OCI-LY7 (cell line): ENCODE results near the gene GFER. TPM values are rescaled to one million over a fixed set of nuclear protein-coding genes. Genes with fewer than 3 reads are reported as not detected.
"Not testable (repeated sequence)": the region's sequence is repeated elsewhere in the genome, so short reads cannot be mapped to it uniquely, and the experiment has no call there.

Source experiments
- BruUV-seq: library from RNA; stranded (reverse); fragments of 400-500 nt; replicated peaks from 2 replicates; lab custom pipeline; 2021; lab: Mats Ljungman, UMichigan
- CTCF ChIA-PET: fragments of 300-600 bp; sonication (Branson Sonifier 250); formaldehyde crosslinking; loops from one replicate; lab custom pipeline; 2022; ENCODE audit warnings: antibody characterized with exemption; ENCODE audit not compliant: unreplicated experiment; lab: Charles Lee
- POLR2A ChIA-PET: fragments of 300-600 bp; sonication (Branson Sonifier 250); formaldehyde crosslinking; loops from one replicate; lab custom pipeline; 2022; ENCODE audit warnings: antibody characterized with exemption; lab: Charles Lee
- DNase-seq: peaks from one replicate; pipeline ENCODE4 v3.0.0-alpha.2; 2015; ENCODE audit warnings: low spot score
- H2AFZ ChIP-seq: fragments of 200-600 bp; sonication (generic), shearing (Covaris generic); 2 replicates; pipeline ENCODE4 v1.6.1; 2014; ENCODE audit warnings: mild to moderate bottlenecking, antibody characterized with exemption, low read length, moderate library complexity
- H3K27ac ChIP-seq: fragments of 200-600 bp; sonication (generic); 2 replicates; pipeline ENCODE4 v1.5.1; 2014; ENCODE audit warnings: mixed run types, low read depth, mild to moderate bottlenecking, moderate library complexity, low read length, inconsistent platforms; ENCODE audit not compliant: poor library complexity, severe bottlenecking
- H3K36me3 ChIP-seq: fragments of 200-600 bp; sonication (generic); 2 replicates; pipeline ENCODE4 v1.6.1; 2014; ENCODE audit warnings: mild to moderate bottlenecking, antibody characterized with exemption, low read length, moderate library complexity, mixed read lengths; ENCODE audit not compliant: insufficient read depth
- H3K4me1 ChIP-seq: fragments of 200-600 bp; sonication (generic); 2 replicates; pipeline ENCODE4 v1.5.1; 2014; ENCODE audit warnings: mild to moderate bottlenecking, low read length; ENCODE audit not compliant: insufficient read depth, poor library complexity, severe bottlenecking
- H3K4me2 ChIP-seq: fragments of 200-600 bp; sonication (generic); 2 replicates; pipeline ENCODE4 v1.6.1; 2014; ENCODE audit warnings: mild to moderate bottlenecking, low read length
- H3K4me3 ChIP-seq: fragments of 200-600 bp; sonication (generic); 2 replicates; pipeline ENCODE4 v1.5.1; 2014; ENCODE audit warnings: mild to moderate bottlenecking, low read depth, low read length; ENCODE audit not compliant: poor library complexity, severe bottlenecking
- H3K79me2 ChIP-seq: fragments of 200-600 bp; sonication (generic); 2 replicates; pipeline ENCODE4 v1.6.1; 2016; ENCODE audit warnings: low read depth, mild to moderate bottlenecking, low read length, moderate library complexity, mixed read lengths; ENCODE audit not compliant: insufficient read depth
- H3K9me2 ChIP-seq: fragments of 200-600 bp; sonication (generic); 2 replicates; pipeline ENCODE4 v1.6.1; 2016; ENCODE audit warnings: mild to moderate bottlenecking, low read length, mixed read lengths; ENCODE audit not compliant: insufficient read depth
- H3K9me3 ChIP-seq: fragments of 200-600 bp; sonication (generic); 2 replicates; pipeline ENCODE4 v1.6.1; 2014; ENCODE audit warnings: mild to moderate bottlenecking, mixed run types, low read length, mixed read lengths
- H4K20me1 ChIP-seq: fragments of 200-600 bp; sonication (generic); 2 replicates; pipeline ENCODE4 v1.6.1; 2014; ENCODE audit warnings: mild to moderate bottlenecking, antibody characterized with exemption, low read length, moderate library complexity, mixed read lengths; ENCODE audit not compliant: insufficient read depth
- CTCF ChIP-seq: fragments of 200-600 bp; sonication (generic); conservative IDR thresholded peaks from 2 replicates; pipeline ENCODE4 v1.5.1; 2014; ENCODE audit warnings: mild to moderate bottlenecking, antibody characterized with exemption, low read length, moderate library complexity, mixed read lengths
- EZH2phosphoT487 ChIP-seq: fragments of 200-600 bp; sonication (generic); IDR thresholded peaks from 2 replicates; pipeline ENCODE4 v1.6.1; 2018; ENCODE audit warnings: low read depth, borderline replicate concordance, mild to moderate bottlenecking, mixed run types, antibody characterized with exemption, low read length, moderate library complexity, mixed read lengths
- intact Hi-C: fragments of 100-400 bp; cut with micrococcal nuclease; formaldehyde crosslinking; loops from one replicate; pipeline ENCODE4 v1.10.0; 2022; ENCODE audit not compliant: unreplicated experiment
- total RNA-seq, 2 experiments: library from RNA; depleted of rRNA in 1 of 2; stranded (reverse); fragments of >200 nt in 1 of 2; shearing (Covaris generic) in 1 of 2; gene quantifications; 2 replicates each; pipeline ENCODE4 v1.2.3, GENCODE V29; 2014 to 2022

The GFER gene
- total RNA-seq, 2 experiments from 2014 or later, result 32.3 to 40.2 TPM

GRCh38 chr16:1950047-1950446 lies 33.9 kb upstream of the GFER start:
- no peak for DNase-seq
- no peak overlapping the region for H3K27ac ChIP-seq
- no peak overlapping the region for H3K4me3 ChIP-seq
- ChIA-PET POLR2A (no interaction called here), CTCF (no interaction called here)
- no peaks in the 10 kb centered on the region for H4K20me1 ChIP-seq
- no peak overlapping the region for H2AFZ ChIP-seq
- no peaks in the 10 kb centered on the region for H3K9me3 ChIP-seq
- H3K4me1 ChIP-seq, result no peaks in the 10 kb centered on the region
- H3K36me3 ChIP-seq, result no peaks in the 10 kb centered on the region
- no peak overlapping the region for H3K4me2 ChIP-seq
- no TSS peak for BruUV-seq
- intact Hi-C loops, result no loop called here
- TF ChIP-seq EZH2phosphoT487 (no peak), CTCF (no peak)
- H3K79me2 ChIP-seq, result no peaks in the 10 kb centered on the region
- H3K9me2 ChIP-seq, result no peaks in the 10 kb centered on the region

DNA sequence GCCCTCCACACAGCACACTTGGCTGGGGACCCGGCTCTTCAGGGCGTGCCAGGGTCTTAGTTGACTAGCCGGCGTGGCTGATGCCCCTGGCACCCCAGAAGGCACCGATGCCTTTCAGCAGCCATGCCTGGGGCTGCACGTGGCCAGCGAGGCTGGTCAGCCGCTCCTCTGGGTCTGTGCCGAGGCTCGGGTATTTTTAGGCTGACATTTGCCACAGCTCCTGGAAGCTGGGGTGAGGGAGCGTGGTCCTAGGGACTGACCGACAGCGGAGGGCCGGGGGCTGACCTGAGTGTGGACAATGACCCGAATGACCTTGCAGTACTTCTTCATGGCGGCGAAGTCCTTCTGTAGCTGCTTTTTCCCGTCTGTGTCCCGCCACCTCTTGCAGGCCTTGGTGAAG lies 33.4 kb upstream of the GFER start:
- ChIA-PET POLR2A (no interaction called here), CTCF (no interaction called here)
- DNase-seq, result no peak
- intact Hi-C loops, result no loop called here
- H3K4me1 ChIP-seq, result no peaks in the 10 kb centered on the region
- no peaks in the 10 kb centered on the region for H3K79me2 ChIP-seq
- no peak overlapping the region for H2AFZ ChIP-seq
- H4K20me1 ChIP-seq, result no peaks in the 10 kb centered on the region
- no peaks in the 10 kb centered on the region for H3K36me3 ChIP-seq
- H3K27ac ChIP-seq, result no peak overlapping the region
- H3K4me3 ChIP-seq, result no peak overlapping the region
- no peak overlapping the region for H3K4me2 ChIP-seq
- TF ChIP-seq EZH2phosphoT487 (no peak), CTCF (no peak)
- no peaks in the 10 kb centered on the region for H3K9me3 ChIP-seq
- no TSS peak for BruUV-seq
- no peaks in the 10 kb centered on the region for H3K9me2 ChIP-seq

DNA sequence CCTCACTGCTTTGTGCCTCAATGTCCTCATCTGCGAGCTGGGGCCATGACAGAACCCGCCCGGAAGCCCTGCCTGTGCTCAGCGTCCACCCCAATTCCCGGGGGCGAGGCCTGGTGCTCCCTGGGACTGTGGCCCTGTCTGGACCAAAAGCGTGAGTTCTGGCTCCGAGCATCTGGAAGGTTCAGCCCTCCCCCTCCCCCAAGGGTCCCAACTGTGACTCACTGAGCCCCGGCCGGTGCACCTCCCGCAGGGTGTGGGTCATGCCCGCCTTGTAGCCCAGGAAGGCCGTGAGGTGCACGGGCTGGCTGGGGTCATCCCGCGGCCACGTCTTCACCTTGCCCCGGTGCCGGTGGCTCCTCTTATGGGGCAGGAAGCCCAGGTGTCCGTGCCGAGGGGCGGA lies 30.3 kb upstream of the GFER start:
- no peak for DNase-seq
- ChIA-PET POLR2A (no interaction called here), CTCF (interaction anchor here (0.6 kb wide), 1 partner anchor 13 kb away, joined by 3 read pairs; no protein-coding TSS in a partner anchor)
- H3K4me3 ChIP-seq, result no peak overlapping the region
- BruUV-seq, result no TSS peak
- H3K9me2 ChIP-seq, result no peaks in the 10 kb centered on the region
- H2AFZ ChIP-seq, result no peak overlapping the region
- no peaks in the 10 kb centered on the region for H4K20me1 ChIP-seq
- TF ChIP-seq CTCF (no peak), EZH2phosphoT487 (no peak)
- no peak overlapping the region for H3K27ac ChIP-seq
- H3K79me2 ChIP-seq, result no peaks in the 10 kb centered on the region
- H3K36me3 ChIP-seq, result no peaks in the 10 kb centered on the region
- intact Hi-C loops, result no loop called here
- H3K4me1 ChIP-seq, result peaks cover 1% of the 10 kb centered on the region
- H3K9me3 ChIP-seq, result no peaks in the 10 kb centered on the region
- no peak overlapping the region for H3K4me2 ChIP-seq

DNA sequence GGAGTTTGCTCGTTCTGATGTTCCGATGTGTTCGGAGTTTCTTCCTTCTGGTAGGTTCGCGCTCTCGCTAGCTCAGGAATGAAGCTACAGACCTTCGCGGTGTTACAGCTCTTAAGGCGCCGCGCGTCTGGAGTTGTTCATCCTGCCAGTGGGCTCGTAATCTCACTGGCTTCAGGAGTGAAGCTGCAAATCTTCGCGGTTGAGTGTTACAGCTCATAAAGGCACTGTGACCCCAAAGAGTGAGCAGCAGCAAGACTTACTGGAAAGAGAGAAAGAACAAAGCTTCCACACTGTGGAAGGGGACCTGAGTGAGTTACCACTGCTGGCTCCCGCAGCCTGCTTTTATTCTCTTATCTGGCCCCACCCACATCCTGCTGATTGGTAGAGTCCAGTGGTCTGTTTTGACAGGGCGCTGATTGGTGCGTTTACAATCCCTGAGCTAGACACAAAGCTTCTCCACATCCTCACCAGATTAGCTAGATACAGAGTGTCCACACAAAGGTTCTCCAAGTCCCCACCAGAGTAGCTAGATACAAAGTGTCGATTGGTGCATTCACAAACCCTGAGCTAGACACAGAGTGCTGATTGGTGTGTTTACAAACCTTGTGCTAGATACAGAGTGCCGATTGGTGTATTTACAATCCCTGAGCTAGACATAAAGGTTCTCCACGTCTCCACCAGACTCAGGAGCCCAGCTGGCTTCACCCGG lies 26.4 kb upstream of the GFER start:
- peaks cover 22% of the 10 kb centered on the region for H3K36me3 ChIP-seq
- BruUV-seq, H3K9me3 ChIP-seq, H3K4me2 ChIP-seq, H4K20me1 ChIP-seq, intact Hi-C loops, DNase-seq, POLR2A ChIA-PET, H2AFZ ChIP-seq, CTCF ChIA-PET, H3K4me3 ChIP-seq, H3K9me2 ChIP-seq, H3K27ac ChIP-seq: not testable (repeated sequence)
- peaks cover 22% of the 10 kb centered on the region; the same call in 1 of the 2 replicates for H3K79me2 ChIP-seq
- peaks cover 27% of the 10 kb centered on the region for H3K4me1 ChIP-seq
